ENCODE results near the gene ANKMY1.
A peak's percentile ranks its signal among the peaks of the same experiment; 100 is the strongest.

The ANKMY1 gene

GRCh38 chr2:240435457-240435947 is 122.3 kb downstream of the ANKMY1 start, which contains the start of gene GPC1:
Gene GPC1, plus strand, starts transcription at chr2:240435663. Its CDS starts 256 bp downstream, at chr2:240435919.
- no peak for TF ChIP-seq CTCF (IDR thresholded peaks at IDR 0.05; ENCODE audit: insufficient read depth, missing control alignments)
- peak; percentile 92 for DNase-seq (ENCODE audit: insufficient read length, low spot score)
- no peak for FAIRE-seq

DNA sequence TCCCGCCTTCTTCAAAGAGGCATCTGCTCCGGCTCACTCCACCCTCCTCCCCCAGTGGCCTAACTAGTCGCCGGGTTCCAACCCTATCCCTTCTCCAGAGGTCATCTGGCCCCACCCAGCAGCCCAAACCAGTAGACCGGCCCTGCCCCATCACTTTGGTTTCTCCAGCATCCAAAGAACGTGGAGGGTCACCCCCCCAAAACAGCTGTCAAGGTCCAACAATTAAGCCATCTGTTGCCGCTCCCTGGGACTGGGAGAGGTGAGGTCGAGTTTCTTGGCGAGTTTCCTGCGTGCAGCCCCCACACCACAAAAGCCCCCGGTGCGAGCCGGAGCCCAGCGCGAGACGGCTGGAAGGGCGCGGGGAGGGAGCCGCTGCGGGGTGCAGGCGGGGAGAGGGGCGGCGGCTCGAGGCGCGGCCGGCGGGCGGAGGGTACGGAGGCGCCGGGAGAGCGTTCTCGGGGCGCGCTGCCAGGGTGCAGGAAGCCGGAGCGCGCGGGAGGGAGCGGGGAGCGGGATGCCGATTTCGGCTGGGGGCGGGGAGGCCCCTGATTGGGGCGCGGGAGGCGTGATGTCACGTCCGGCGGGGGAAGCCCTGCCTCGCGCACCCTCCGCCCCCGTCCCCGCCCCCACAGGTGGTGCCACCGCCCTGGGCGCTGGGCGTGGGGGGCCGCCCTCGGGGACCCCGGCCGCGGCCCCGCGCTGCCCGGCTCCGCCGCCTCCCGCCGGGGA is 122.9 kb downstream of the ANKMY1 start:
- no peak for TF ChIP-seq CTCF (IDR thresholded peaks at IDR 0.05; ENCODE audit: insufficient read depth, missing control alignments)
- DNase-seq (ENCODE audit: insufficient read length, low spot score) = peak; percentile 100
- no peak for FAIRE-seq

- FAIRE-seq = no peak
- TF ChIP-seq CTCF (IDR thresholded peaks at IDR 0.05; ENCODE audit: insufficient read depth, missing control alignments) = no peak
- no peak for DNase-seq (ENCODE audit: insufficient read length, low spot score)
Measured at GRCh38 chr2:240433973-240434727, 123.6 kb downstream of the ANKMY1 start.

GRCh38 chr2:240432820-240433801 is 124.7 kb downstream of the ANKMY1 start:
- no peak for FAIRE-seq
- no peak for DNase-seq (ENCODE audit: insufficient read length, low spot score)
- TF ChIP-seq CTCF (IDR thresholded peaks at IDR 0.05; ENCODE audit: insufficient read depth, missing control alignments) = no peak

DNA sequence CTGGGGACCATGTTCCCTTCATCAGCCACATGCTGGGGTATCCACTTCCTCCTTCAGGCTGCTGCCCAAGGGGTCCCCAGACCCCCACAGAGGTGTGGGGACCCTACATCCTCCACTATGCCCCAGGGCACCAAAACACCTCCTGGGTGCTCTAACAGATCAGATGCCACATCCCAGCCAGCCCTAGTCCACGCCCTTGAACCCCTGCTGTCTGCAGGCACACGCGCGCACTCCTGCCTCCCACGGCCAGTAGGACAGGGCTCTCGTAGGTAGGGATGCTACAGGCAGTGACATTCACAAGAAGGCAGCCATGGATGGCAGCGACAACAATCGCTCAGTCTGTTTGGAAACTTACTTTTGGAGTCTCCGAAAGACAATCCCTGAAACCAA is 125.4 kb downstream of the ANKMY1 start:
- no peak for TF ChIP-seq CTCF (IDR thresholded peaks at IDR 0.05; ENCODE audit: insufficient read depth, missing control alignments)
- DNase-seq (ENCODE audit: insufficient read length, low spot score) = no peak
- FAIRE-seq = no peak

DNA sequence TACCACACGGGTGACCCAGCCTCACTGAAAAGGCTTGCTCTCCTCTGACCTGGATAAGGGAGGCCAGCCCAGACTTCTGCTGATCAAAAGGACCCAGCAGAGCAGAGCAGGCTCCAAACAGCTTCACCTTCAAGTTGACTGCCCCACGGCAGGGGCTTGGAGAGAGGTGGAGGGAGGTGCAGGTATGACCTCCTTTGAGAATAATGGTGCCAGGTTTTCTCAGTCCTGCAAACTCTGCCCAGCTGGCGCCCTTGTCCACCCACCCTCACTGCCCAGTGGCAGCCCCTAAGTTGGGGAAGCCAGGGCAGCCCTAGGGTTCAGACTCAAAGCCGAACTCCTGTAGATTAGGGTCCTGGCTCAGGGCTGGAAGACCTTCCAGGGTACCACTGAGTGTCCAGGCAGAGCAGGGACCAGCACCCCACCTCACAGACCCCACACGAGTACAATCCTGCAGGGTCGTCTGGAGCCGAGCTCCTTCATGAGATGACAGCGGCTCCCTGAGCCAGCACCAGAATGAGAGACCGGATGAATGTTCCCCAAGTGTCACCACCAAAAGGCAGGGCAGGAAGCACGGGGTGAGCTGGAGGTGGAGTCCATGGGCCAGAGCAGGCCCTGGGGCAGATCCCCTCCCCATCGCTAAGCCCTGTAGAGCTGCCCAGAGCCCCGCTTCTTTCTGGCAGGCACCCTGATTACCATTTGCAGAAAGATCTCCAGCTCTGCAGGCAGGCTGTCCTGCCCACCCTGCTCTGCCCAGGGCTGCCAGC is 125.9 kb downstream of the ANKMY1 start:
- FAIRE-seq (no peak), DNase-seq (ENCODE audit: insufficient read length, low spot score) (no peak)
- no peak for TF ChIP-seq CTCF (IDR thresholded peaks at IDR 0.05; ENCODE audit: insufficient read depth, missing control alignments)

All from D721Med (cell line).